Measurements from ENCODE around the gene FAM120B. TPM values are rescaled to one million over a fixed set of nuclear protein-coding genes. Genes with fewer than 3 reads are reported as not detected.

FAM120B gene
- total and polyA plus RNA-seq, 2 experiments from 2014 or later, result 7.2 to 16.7 TPM

DNA sequence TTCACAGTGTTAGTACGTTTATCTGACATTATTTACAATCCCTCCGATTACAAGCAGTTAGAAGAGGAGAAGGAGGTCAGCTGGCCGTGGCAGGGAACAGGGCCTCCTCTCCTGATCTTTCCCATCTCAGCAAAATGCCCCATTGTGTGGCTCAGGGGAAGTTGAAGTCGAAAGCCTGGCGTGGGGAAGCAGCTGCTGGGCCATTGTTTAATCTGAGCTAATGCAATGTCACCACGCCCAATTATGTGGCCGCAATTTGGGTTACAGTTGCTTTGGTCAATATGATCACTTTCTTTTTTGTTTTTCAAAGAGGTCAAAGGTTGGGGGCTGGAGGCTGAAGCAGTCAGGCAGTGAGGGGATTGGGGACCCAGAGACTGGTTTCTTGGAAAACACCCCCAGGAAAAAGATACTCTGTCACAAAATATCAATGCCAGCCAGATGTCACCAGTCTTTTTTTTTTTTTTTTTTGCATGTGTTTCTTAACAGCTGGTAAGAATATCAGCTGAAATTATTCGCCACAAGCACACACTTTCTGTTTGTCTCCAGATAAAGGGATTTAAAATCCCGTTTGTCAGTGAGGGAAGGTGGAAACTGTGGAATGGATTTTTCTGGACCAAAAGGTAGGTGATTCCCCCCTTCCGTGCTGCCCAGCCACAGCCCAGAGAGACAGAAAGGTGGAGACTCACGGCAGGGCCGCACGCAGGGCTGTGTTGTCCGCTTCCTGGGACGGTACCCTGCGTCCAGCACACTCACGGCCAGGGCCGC, 40.3 kb upstream of the FAM120B start (continued):
- TF ChIP-seq NANOG (IDR thresholded peaks at IDR 0.05; ENCODE audit: borderline replicate concordance), result no peak
- no peak for TF ChIP-seq ZNF331 (CRISPR knock-in tag; IDR thresholded peaks at IDR 0.05; ENCODE audit: low read depth)

DNA sequence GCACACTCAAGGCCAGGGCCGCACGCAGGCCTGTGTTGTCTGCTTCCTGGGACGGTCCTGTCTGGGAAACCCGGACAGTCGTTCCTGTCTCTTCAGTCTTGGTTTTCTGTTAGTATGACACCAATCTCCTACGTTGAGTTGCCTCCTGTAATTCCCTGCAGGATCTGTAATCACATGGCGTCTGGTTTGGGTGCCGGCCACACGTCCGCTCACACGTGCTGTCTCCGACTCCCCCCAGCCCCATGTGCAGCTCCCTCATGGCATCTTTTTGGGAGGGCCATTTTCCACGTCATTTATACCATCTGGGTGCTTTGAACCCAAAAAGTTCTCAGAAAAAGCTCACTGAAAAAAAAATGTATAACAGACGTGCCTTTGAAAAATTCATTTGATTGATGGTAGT, 38.9 kb upstream of the FAM120B start:
- Mint-ChIP-seq H3K36me3 (ENCODE audit: low read depth) (no peaks in the 10 kb centered on the region; the same call in 2 of the 3 replicates), H3K4me3 (no peak overlapping the region; the same call in 2 of the 3 replicates), H3K9me3 (no peaks in the 10 kb centered on the region; the same call in 2 of the 3 replicates), H3K4me1 (peaks cover 28% of the 10 kb centered on the region), H3K27ac (no peak overlapping the region; the same call in 1 of the 2 replicates), H3K27me3 (ENCODE audit: insufficient read depth, low read depth, poor library complexity) (peaks cover 13% of the 10 kb centered on the region)
- ATAC-seq (no peak), DNase-seq (ENCODE audit: low spot score) (no peak)
- H3K27me3 ChIP-seq (ENCODE audit: insufficient read depth), result no peaks in the 10 kb centered on the region
- no peaks in the 10 kb centered on the region for H3K4me1 ChIP-seq (ENCODE audit: insufficient read depth)
- H3K4me3 ChIP-seq, result no peak overlapping the region
- no peak overlapping the region for H3K27ac ChIP-seq (ENCODE audit: low read depth)
- no peak overlapping the region for H2AFZ ChIP-seq
- no peaks in the 10 kb centered on the region for H3F3A ChIP-seq (replicated peaks; ENCODE audit: low read depth)
- H3K9me2 ChIP-seq (ENCODE audit: insufficient read depth), result no peaks in the 10 kb centered on the region
- H3K4me2 ChIP-seq, result no peak overlapping the region
- no peaks in the 10 kb centered on the region for H3K36me3 ChIP-seq (ENCODE audit: insufficient read depth)
- no peaks in the 10 kb centered on the region for H3K79me2 ChIP-seq (replicated peaks; ENCODE audit: insufficient read depth)
- H4K20me1 ChIP-seq (replicated peaks; ENCODE audit: insufficient read depth), result no peaks in the 10 kb centered on the region
- TF ChIP-seq ZNF331 (CRISPR knock-in tag; IDR thresholded peaks at IDR 0.05; ENCODE audit: low read depth) (no peak), POLR2AphosphoS5 (IDR thresholded peaks at IDR 0.05; ENCODE audit: low read depth) (no peak), CTCF (conservative IDR thresholded peaks at IDR 0.05; ENCODE audit: low read depth in 2 of 2) (no peak), STAT1 (IDR thresholded peaks at IDR 0.05; ENCODE audit: unreplicated experiment) (no peak), EZH2 (IDR thresholded peaks at IDR 0.05; ENCODE audit: low read depth, unreplicated experiment) (no peak), ZNF114 (CRISPR knock-in tag; IDR thresholded peaks at IDR 0.05) (no peak), CREB1 (CRISPR knock-in tag; IDR thresholded peaks at IDR 0.05; ENCODE audit: low read depth) (no peak), NANOG (IDR thresholded peaks at IDR 0.05; ENCODE audit: borderline replicate concordance) (no peak), REST (IDR thresholded peaks at IDR 0.05; ENCODE audit: unreplicated experiment) (no peak), JUNB (IDR thresholded peaks at IDR 0.05; ENCODE audit: unreplicated experiment) (no peak), EZH2phosphoT487 (IDR thresholded peaks at IDR 0.05; ENCODE audit: unreplicated experiment) (no peak)
- TF ChIP-seq, protein P1, sequence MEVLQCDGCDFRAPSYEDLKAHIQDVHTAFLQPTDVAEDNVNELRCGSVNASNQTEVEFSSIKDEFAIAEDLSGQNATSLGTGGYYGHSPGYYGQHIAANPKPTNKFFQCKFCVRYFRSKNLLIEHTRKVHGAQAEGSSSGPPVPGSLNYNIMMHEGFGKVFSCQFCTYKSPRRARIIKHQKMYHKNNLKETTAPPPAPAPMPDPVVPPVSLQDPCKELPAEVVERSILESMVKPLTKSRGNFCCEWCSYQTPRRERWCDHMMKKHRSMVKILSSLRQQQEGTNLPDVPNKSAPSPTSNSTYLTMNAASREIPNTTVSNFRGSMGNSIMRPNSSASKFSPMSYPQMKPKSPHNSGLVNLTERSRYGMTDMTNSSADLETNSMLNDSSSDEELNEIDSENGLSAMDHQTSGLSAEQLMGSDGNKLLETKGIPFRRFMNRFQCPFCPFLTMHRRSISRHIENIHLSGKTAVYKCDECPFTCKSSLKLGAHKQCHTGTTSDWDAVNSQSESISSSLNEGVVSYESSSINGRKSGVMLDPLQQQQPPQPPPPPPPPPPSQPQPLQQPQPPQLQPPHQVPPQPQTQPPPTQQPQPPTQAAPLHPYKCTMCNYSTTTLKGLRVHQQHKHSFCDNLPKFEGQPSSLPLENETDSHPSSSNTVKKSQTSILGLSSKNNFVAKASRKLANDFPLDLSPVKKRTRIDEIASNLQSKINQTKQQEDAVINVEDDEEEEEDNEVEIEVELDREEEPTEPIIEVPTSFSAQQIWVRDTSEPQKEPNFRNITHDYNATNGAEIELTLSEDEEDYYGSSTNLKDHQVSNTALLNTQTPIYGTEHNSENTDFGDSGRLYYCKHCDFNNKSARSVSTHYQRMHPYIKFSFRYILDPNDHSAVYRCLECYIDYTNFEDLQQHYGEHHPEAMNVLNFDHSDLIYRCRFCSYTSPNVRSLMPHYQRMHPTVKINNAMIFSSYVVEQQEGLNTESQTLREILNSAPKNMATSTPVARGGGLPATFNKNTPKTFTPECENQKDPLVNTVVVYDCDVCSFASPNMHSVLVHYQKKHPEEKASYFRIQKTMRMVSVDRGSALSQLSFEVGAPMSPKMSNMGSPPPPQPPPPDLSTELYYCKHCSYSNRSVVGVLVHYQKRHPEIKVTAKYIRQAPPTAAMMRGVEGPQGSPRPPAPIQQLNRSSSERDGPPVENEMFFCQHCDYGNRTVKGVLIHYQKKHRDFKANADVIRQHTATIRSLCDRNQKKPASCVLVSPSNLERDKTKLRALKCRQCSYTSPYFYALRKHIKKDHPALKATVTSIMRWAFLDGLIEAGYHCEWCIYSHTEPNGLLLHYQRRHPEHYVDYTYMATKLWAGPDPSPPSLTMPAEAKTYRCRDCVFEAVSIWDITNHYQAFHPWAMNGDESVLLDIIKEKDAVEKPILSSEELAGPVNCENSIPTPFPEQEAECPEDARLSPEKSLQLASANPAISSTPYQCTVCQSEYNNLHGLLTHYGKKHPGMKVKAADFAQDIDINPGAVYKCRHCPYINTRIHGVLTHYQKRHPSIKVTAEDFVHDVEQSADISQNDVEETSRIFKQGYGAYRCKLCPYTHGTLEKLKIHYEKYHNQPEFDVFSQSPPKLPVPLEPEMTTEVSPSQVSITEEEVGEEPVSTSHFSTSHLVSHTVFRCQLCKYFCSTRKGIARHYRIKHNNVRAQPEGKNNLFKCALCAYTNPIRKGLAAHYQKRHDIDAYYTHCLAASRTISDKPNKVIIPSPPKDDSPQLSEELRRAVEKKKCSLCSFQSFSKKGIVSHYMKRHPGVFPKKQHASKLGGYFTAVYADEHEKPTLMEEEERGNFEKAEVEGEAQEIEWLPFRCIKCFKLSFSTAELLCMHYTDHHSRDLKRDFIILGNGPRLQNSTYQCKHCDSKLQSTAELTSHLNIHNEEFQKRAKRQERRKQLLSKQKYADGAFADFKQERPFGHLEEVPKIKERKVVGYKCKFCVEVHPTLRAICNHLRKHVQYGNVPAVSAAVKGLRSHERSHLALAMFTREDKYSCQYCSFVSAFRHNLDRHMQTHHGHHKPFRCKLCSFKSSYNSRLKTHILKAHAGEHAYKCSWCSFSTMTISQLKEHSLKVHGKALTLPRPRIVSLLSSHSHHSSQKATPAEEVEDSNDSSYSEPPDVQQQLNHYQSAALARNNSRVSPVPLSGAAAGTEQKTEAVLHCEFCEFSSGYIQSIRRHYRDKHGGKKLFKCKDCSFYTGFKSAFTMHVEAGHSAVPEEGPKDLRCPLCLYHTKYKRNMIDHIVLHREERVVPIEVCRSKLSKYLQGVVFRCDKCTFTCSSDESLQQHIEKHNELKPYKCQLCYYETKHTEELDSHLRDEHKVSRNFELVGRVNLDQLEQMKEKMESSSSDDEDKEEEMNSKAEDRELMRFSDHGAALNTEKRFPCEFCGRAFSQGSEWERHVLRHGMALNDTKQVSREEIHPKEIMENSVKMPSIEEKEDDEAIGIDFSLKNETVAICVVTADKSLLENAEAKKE (CRISPR knock-in tag; IDR thresholded peaks at IDR 0.05), result no peak

Measured in GM23338 (cell line).